Stimulated activated memory B cell treated with anti-CD40 and anti-IgM and Interleukin-4, amounts not matched to agents 10 μg/mL and 1 μg/mL and 100 μg/mL, for 72 hours (primary cell): ENCODE results near the gene TMEM266.

Source experiments
- ATAC-seq: fragments of 150-1000 bp; cut with Tn5 transposase; 2 replicates; pipeline ENCODE4 v1.10.0; 2021
- H3K27ac Mint-ChIP-seq: one replicate; pipeline ENCODE4 v1.8.0; 2022; ENCODE audit warnings: mild to moderate bottlenecking, mixed read lengths
- H3K27me3 Mint-ChIP-seq: one replicate; pipeline ENCODE4 v1.8.0; 2022; ENCODE audit warnings: mixed read lengths
- H3K36me3 Mint-ChIP-seq: one replicate; pipeline ENCODE4 v1.8.0; 2022; ENCODE audit warnings: mixed read lengths
- H3K4me1 Mint-ChIP-seq: one replicate; pipeline ENCODE4 v1.8.0; 2022; ENCODE audit warnings: mixed read lengths
- H3K4me3 Mint-ChIP-seq: one replicate; pipeline ENCODE4 v1.8.0; 2022; ENCODE audit warnings: mild to moderate bottlenecking, moderate library complexity, mixed read lengths
- H3K9me3 Mint-ChIP-seq: one replicate; pipeline ENCODE4 v1.8.0; 2022; ENCODE audit warnings: mixed read lengths

The TMEM266 gene

DNA sequence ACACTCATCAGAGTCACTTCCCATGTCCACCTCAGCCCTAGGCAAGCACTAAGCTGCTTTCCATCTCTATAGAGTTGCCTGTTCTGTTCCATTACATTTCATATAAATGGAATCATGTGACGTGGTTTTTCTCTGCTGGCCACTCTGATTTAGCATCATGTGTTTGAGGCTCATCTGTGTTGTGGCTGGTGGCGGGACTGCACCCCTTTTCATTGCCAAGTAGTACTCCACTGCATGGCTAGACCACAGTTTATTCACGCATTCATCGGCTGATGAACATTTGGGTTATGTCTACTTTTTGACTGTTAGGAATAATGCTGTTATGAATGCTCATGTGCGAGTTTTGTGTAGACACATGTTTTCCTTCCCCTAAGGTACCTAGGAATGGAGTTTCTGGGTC lies 114.9 kb downstream of the TMEM266 start:
- Mint-ChIP-seq H3K4me1 (no peaks in the 10 kb centered on the region), H3K27me3 (peaks cover 65% of the 10 kb centered on the region), H3K27ac (no peak overlapping the region), H3K4me3 (no peak overlapping the region), H3K36me3 (no peaks in the 10 kb centered on the region), H3K9me3 (no peaks in the 10 kb centered on the region)
- no peak for ATAC-seq

DNA sequence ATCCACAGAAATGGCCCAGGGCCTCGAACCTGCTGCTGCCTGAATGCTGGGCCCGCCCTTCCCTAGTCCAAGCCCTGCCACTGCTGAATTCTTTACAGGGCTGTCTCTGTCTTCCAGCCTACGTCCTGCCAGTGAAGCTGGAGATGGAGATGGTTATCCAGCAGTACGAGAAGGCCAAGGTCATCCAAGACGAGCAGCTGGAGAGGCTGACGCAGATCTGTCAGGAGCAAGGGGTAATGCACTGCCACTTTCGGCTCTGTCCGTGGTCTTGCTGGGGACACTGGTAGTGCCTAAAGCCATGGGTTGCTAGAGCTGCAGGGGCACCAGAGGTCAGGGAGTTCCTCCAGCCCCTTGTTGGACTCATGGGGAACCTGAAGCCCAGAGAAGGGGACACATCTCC lies 115.7 kb downstream of the TMEM266 start:
- ATAC-seq = no peak
- Mint-ChIP-seq H3K36me3 (no peaks in the 10 kb centered on the region), H3K9me3 (no peaks in the 10 kb centered on the region), H3K27me3 (peaks cover 65% of the 10 kb centered on the region), H3K4me1 (no peaks in the 10 kb centered on the region), H3K27ac (no peak overlapping the region), H3K4me3 (no peak overlapping the region)

GRCh38 chr15:76176059-76176458 lies 116.3 kb downstream of the TMEM266 start:
- peaks cover 68% of the 10 kb centered on the region for H3K27me3 Mint-ChIP-seq
- no peaks in the 10 kb centered on the region for H3K4me1 Mint-ChIP-seq
- no peaks in the 10 kb centered on the region for H3K9me3 Mint-ChIP-seq
- no peak overlapping the region for H3K4me3 Mint-ChIP-seq
- ATAC-seq = peak; percentile 9
- H3K27ac Mint-ChIP-seq = no peak overlapping the region
- H3K36me3 Mint-ChIP-seq = no peaks in the 10 kb centered on the region

DNA sequence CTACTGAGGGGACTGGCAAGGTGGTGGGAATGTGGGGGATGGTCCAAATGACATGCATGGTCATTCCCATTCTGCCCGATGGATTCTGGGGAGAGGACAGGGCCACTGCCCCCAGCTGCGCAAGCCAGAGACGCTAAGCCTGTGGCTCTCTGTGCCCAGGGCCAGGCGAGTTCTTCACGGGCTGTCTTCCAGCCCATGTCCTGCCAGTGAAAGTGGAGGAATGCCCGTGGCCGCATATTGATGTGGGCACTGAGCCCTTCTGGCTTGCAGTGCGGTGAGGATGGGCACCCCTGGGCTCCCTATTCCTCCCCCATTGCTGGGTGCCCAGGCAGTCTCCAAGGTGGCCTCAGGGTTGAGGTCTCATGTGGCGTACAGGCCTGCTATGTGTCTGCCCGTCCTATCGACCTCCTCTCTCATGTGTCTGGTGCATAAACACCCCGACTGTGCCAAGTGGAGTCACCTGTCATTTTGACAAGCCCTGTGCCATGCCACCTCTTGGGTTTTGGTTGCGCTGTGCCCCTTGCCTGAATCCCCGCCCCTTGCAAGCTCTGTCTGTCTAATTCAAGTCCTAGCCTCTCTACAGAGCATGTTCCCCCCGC lies 116.8 kb downstream of the TMEM266 start:
- Mint-ChIP-seq H3K4me1 (peaks cover 5% of the 10 kb centered on the region), H3K27me3 (peaks cover 69% of the 10 kb centered on the region), H3K4me3 (no peak overlapping the region), H3K9me3 (no peaks in the 10 kb centered on the region), H3K27ac (no peak overlapping the region), H3K36me3 (no peaks in the 10 kb centered on the region)
- ATAC-seq = no peak

- Mint-ChIP-seq H3K27me3 (peaks cover 69% of the 10 kb centered on the region), H3K36me3 (no peaks in the 10 kb centered on the region), H3K4me3 (no peak overlapping the region), H3K9me3 (no peaks in the 10 kb centered on the region), H3K4me1 (peaks cover 10% of the 10 kb centered on the region), H3K27ac (no peak overlapping the region)
- ATAC-seq = no peak
Measured at GRCh38 chr15:76177491-76178040, 117.8 kb downstream of the TMEM266 start.

DNA sequence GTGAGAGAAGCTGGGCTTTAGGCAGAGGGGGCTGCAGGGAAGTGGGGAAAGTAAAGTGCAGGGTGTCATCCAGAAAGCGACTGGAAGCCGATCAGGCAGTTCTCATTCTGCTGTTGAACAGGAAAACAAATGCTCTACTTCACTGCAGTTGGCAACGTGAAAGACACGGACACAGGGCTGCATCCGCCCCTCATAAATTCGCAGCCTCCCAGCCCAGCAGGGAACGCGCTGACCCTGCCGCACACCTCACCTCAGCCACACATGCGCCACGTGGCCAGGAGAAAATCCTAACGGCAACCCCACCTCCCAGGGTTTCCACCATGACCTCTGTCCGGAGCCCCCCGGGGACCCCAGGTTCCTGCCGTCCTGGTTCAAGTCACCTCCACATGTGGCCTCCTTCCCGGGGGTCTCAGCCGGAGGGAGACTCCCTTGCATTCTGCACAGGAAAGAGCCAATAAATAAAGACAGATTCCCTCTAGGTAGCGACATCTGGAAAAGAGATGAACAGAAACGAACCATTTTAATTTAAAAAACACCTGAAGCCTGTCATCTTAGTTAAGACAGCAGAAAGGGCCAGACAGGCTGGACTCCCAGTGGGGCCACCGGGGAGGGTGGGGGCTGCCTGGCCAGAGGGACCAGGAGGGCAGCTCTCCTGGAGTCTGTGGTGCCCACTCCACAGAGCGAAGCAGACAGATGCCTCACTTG lies 118.7 kb downstream of the TMEM266 start:
- no peak overlapping the region for H3K4me3 Mint-ChIP-seq
- no peak overlapping the region for H3K27ac Mint-ChIP-seq
- H3K36me3 Mint-ChIP-seq = no peaks in the 10 kb centered on the region
- no peaks in the 10 kb centered on the region for H3K9me3 Mint-ChIP-seq
- peaks cover 10% of the 10 kb centered on the region for H3K4me1 Mint-ChIP-seq
- H3K27me3 Mint-ChIP-seq = peaks cover 62% of the 10 kb centered on the region
- no peak for ATAC-seq

DNA sequence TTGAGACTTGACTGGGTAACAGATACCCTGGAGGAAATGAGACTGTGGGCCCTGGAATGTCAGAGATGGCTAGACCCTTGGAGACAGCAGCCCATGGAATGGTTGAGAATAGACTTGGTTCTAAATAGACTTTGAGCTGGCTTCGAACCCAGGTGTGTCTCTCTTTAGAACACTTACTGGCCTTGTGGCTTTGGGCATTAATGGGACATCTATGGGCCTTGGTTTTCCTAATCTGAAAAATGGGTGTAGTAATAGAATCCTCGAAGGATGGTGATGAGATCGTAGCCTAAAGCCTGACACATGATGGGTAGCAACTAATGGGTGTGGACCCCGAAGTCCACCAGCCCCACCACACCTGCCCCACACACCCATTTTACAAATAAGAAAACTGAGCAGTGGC lies 119.2 kb downstream of the TMEM266 start:
- H3K27ac Mint-ChIP-seq = no peak overlapping the region
- H3K4me3 Mint-ChIP-seq = no peak overlapping the region
- H3K4me1 Mint-ChIP-seq = peaks cover 10% of the 10 kb centered on the region
- ATAC-seq = no peak
- no peaks in the 10 kb centered on the region for H3K9me3 Mint-ChIP-seq
- H3K27me3 Mint-ChIP-seq = peaks cover 62% of the 10 kb centered on the region
- H3K36me3 Mint-ChIP-seq = no peaks in the 10 kb centered on the region

DNA sequence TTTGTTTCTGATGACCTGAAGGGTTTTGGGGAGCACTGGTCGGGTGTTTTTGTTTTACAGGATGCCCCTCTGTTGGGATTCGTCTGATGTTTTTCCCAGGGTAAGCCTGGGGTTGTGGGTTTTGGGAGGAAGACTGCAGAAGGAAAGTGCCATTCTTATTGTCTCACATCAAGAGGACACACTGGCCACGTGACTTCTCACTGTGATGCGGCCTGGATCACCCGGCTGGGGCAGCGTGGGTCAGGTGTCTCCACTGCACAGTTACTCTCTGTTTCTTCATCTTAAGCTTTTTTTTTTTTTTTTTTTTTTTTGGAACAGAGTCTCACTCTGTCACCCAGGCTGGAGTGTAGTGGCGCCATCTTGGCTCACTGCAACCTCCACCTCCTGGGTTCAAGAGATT lies 120.5 kb downstream of the TMEM266 start:
- Mint-ChIP-seq H3K36me3 (no peaks in the 10 kb centered on the region), H3K27ac (no peak overlapping the region), H3K27me3 (peaks cover 69% of the 10 kb centered on the region), H3K4me3 (no peak overlapping the region), H3K4me1 (peaks cover 10% of the 10 kb centered on the region), H3K9me3 (no peaks in the 10 kb centered on the region)
- no peak for ATAC-seq

DNA sequence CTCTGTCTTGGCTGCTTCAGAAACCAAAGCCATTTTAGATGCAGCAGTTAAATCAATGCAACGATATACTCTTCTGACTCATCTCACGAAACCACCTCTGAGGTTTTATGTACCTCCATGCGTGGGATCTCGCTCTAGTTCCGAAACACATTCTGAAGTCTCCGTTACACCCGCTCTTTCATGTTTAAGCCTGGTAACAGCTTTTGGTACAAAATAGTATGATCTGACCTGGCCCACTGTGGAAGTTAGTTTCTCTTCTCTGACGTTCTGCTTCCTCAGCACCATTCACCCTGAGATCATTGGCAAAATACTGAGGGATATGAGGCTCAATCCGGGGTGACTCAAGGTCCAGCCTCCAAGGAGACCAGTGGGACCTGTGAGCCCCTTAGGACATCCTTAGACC lies 121.9 kb downstream of the TMEM266 start:
- H3K27me3 Mint-ChIP-seq = peaks cover 73% of the 10 kb centered on the region
- no peak overlapping the region for H3K27ac Mint-ChIP-seq
- H3K36me3 Mint-ChIP-seq = no peaks in the 10 kb centered on the region
- no peaks in the 10 kb centered on the region for H3K9me3 Mint-ChIP-seq
- ATAC-seq = peak; percentile 82
- H3K4me3 Mint-ChIP-seq = no peak overlapping the region
- H3K4me1 Mint-ChIP-seq = peaks cover 10% of the 10 kb centered on the region

GRCh38 chr15:76183930-76184649 lies 124.3 kb downstream of the TMEM266 start:
- no peak overlapping the region for H3K4me3 Mint-ChIP-seq
- H3K4me1 Mint-ChIP-seq = peaks cover 10% of the 10 kb centered on the region
- peaks cover 73% of the 10 kb centered on the region for H3K27me3 Mint-ChIP-seq
- no peak for ATAC-seq
- no peak overlapping the region for H3K27ac Mint-ChIP-seq
- H3K9me3 Mint-ChIP-seq = no peaks in the 10 kb centered on the region
- H3K36me3 Mint-ChIP-seq = no peaks in the 10 kb centered on the region

- no peak overlapping the region for H3K27ac Mint-ChIP-seq
- peaks cover 10% of the 10 kb centered on the region for H3K4me1 Mint-ChIP-seq
- H3K27me3 Mint-ChIP-seq = peaks cover 73% of the 10 kb centered on the region
- H3K9me3 Mint-ChIP-seq = no peaks in the 10 kb centered on the region
- no peak for ATAC-seq
- no peaks in the 10 kb centered on the region for H3K36me3 Mint-ChIP-seq
- no peak overlapping the region for H3K4me3 Mint-ChIP-seq
Measured at GRCh38 chr15:76184650-76185035, 124.9 kb downstream of the TMEM266 start.

DNA sequence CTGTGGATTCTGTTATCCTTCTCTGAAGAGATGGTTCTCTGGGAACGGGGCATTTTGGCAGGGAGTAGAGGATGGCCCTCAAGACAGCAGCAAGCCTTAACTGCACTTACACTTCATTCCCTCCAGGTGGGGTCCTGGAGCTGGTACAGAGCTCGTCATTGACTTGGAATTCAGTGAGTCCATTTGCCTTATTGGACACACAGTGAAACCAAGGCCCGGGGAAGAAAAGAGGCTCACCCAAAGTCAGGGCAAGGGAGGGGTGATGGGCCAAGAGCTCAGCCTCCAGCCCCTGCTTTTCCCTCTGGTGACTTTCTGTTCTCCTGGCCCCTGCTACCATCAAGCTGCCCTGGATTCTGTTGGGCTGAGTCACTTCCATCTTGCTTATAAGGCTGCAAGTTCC lies 125.9 kb downstream of the TMEM266 start:
- peaks cover 83% of the 10 kb centered on the region for H3K27me3 Mint-ChIP-seq
- no peaks in the 10 kb centered on the region for H3K9me3 Mint-ChIP-seq
- no peak overlapping the region for H3K4me3 Mint-ChIP-seq
- no peak overlapping the region for H3K27ac Mint-ChIP-seq
- peaks cover 18% of the 10 kb centered on the region for H3K4me1 Mint-ChIP-seq
- no peak for ATAC-seq
- no peaks in the 10 kb centered on the region for H3K36me3 Mint-ChIP-seq

- Mint-ChIP-seq H3K9me3 (no peaks in the 10 kb centered on the region), H3K4me3 (no peak overlapping the region), H3K27ac (no peak overlapping the region), H3K27me3 (peaks cover 79% of the 10 kb centered on the region), H3K36me3 (no peaks in the 10 kb centered on the region), H3K4me1 (peaks cover 15% of the 10 kb centered on the region)
- no peak for ATAC-seq
Measured at GRCh38 chr15:76187163-76187562, 127.4 kb downstream of the TMEM266 start.

DNA sequence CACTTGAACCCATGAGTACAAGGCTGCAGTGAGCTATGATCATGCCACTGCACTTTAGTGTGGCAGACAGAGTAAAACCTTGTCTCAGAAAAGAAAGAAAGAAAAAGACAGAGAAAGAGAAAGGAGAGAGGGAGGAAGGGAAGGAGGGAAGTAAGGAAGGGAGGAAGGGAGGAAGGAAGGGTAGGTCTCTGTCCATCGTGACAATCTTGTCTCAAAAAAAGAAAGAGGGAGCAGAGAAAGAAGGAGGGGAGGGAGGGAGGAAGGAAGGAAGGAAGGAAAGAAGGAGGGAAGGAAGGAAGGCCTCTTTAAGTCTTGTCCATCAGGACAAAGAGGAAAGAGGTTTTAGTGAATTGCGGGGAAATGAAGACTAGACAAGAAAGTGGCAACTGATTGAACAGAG lies 129.3 kb downstream of the TMEM266 start:
- ATAC-seq = no peak
- Mint-ChIP-seq H3K4me3 (no peak overlapping the region), H3K36me3 (no peaks in the 10 kb centered on the region), H3K4me1 (peaks cover 15% of the 10 kb centered on the region), H3K27ac (no peak overlapping the region), H3K27me3 (peaks cover 71% of the 10 kb centered on the region), H3K9me3 (no peaks in the 10 kb centered on the region)

DNA sequence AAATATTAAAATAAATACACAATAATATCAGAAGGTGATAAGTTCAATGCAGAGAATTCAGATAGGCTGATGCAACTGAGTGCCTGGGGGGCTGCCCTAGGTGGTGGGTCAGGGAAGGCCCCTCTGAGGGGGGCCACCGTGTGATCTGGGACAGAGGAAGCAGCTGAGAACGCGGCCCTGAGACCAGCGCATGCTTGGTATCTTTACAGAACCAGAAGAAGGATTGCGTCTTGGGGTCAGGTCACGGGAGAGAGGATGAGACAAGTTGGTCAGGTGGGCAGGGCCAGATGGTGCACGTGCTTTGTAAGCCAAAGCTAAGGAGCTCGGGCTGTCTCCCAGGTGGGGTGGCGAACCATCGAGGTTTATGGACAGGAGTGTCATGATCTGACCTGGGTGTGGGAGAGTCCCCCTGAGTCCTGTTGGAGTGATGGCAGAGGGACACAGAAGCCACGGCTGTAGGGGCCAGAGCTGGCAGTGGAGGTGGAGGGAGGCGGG lies 130.3 kb downstream of the TMEM266 start:
- peaks cover 65% of the 10 kb centered on the region for H3K27me3 Mint-ChIP-seq
- no peak overlapping the region for H3K27ac Mint-ChIP-seq
- peak overlapping the region; percentile 56 for H3K4me3 Mint-ChIP-seq
- no peak for ATAC-seq
- H3K4me1 Mint-ChIP-seq = peaks cover 15% of the 10 kb centered on the region
- H3K36me3 Mint-ChIP-seq = no peaks in the 10 kb centered on the region
- H3K9me3 Mint-ChIP-seq = no peaks in the 10 kb centered on the region
